Coronary artery (tissue), 2 donors: ENCODE data around the gene C20orf96.
A peak's percentile ranks its signal among the peaks of the same experiment; 100 is the strongest.
"Not testable (repeated sequence)": the region's sequence is repeated elsewhere in the genome, so short reads cannot be mapped to it uniquely, and the experiment has no call there.

Source experiments
- DNase-seq: peaks from one replicate; pipeline ENCODE4 v3.0.0-alpha.2; 2017; ENCODE audit warnings: low spot score
- H3K27ac ChIP-seq, 2 donors: fragments of 200-600 bp; sonication (generic); one replicate each; pipeline ENCODE4 v1.5.1; 2016 to 2019
- H3K4me3 ChIP-seq: fragments of 200-600 bp; sonication (generic); 2 replicates; pipeline ENCODE4 v1.5.1; 2016; ENCODE audit warnings: mild to moderate bottlenecking, moderate library complexity
- TF ChIP-seq, protein P1 (sequence below): fragments of 200-600 bp; sonication (generic); IDR thresholded peaks from one replicate; pipeline ENCODE4 v1.5.1; 2019; ENCODE audit warnings: antibody characterized with exemption

C20orf96 gene

DNA sequence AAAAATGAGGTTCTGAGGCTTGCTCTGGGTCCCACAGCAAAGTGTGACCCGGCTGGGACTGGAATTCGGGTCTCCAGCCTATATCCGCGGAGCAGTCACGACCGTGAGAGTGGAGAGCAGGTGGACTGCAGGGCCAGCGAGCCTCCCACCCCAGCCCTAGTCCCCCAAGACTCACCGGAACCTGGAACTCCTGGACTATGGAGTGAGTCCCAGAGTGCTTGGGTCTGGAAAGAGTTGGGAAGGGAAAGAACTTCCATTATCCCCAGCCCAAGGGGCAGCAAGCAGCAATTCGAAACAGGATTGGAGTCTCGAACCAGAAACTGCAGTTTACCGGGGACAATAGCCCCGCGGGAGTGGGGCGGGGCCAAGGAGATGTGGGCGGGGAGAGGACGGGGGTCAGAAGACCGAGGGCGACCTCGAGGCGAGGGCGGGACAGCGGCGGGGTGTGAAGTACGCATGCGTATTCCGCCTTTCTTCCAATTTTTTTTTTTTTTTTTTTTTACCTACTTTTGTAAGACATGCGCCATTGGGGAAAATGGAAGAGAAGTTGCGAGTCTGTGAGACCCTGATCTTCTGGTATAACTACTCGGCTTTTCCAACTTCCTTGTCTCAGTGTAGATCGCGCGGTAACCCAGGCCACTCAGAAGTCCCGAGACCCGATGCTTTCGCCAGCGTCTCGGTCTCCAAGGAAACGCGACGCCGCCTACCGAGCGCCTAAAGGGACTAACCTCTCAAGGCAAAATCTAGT is at the start of gene C20orf96:
C20orf96 (minus strand) TSS at position 667 of the 748 bp plus-strand sequence; CDS start at position 527, 140 bp downstream.
- peak within 1 kb of the TSS; percentile 85 for H3K4me3 ChIP-seq
- peak within 1 kb of the TSS; percentile 64 to 90 for H3K27ac ChIP-seq
- TF ChIP-seq, protein P1, sequence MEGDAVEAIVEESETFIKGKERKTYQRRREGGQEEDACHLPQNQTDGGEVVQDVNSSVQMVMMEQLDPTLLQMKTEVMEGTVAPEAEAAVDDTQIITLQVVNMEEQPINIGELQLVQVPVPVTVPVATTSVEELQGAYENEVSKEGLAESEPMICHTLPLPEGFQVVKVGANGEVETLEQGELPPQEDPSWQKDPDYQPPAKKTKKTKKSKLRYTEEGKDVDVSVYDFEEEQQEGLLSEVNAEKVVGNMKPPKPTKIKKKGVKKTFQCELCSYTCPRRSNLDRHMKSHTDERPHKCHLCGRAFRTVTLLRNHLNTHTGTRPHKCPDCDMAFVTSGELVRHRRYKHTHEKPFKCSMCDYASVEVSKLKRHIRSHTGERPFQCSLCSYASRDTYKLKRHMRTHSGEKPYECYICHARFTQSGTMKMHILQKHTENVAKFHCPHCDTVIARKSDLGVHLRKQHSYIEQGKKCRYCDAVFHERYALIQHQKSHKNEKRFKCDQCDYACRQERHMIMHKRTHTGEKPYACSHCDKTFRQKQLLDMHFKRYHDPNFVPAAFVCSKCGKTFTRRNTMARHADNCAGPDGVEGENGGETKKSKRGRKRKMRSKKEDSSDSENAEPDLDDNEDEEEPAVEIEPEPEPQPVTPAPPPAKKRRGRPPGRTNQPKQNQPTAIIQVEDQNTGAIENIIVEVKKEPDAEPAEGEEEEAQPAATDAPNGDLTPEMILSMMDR: no peak
- peak; percentile 93 for DNase-seq

DNA sequence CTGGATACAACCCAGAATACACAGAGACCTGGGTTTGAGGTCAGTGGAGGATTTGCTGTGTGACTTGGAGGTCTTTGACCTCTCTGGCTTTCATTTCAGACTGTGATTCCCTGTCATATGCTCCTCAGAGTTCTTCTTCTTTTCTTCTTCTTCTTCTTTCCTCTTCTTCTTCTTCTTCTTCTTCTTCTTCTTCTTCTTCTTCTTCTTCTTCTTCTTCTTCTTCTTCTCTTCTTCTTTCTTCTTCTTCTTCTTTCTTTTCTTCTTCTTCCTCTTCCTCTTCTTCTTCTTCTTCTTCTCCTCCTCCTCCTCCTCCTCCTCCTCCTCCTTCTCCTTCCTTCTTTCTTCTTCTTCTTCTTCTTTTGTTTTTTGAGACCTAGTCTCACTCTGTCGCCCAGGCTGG is 45.5 kb upstream of the C20orf96 start:
- not testable (repeated sequence) for H3K4me3 ChIP-seq, DNase-seq, H3K27ac ChIP-seq

DNA sequence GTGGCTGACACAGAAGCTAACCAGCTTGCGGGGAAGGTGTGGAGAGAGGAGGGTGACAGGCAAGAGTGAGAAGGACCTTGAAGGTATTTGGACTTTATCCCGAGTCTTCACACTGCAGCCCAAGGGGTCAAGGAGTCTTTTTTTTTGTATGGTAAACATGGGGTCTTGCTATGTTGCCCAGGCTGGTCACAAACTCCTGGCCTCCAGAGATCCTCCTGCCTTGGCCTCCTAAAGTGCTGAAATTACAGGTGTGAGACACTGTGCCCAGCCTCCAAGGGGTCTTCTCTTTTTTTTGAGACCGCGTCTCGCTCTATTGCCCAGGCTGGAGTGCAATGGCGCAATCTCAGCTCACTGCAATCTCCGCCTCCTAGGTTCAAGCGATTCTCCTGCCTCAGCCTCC is 44.0 kb upstream of the C20orf96 start:
- no peak overlapping the region for H3K4me3 ChIP-seq
- H3K27ac ChIP-seq: no peak overlapping the region
- TF ChIP-seq, protein P1: no peak
- DNase-seq: no peak

- DNase-seq: no peak
- peak overlapping the region in 1 of 2 donors; percentile 18 for H3K27ac ChIP-seq
- H3K4me3 ChIP-seq: no peak overlapping the region
- TF ChIP-seq, protein P1: peak; percentile 84
Observed at GRCh38 chr20:330233-331149, 39.9 kb upstream of the C20orf96 start.

- no peak for DNase-seq
- no peak overlapping the region for H3K4me3 ChIP-seq
- TF ChIP-seq, protein P1: no peak
- H3K27ac ChIP-seq: peak overlapping the region in 1 of 2 donors; percentile 18
Observed at GRCh38 chr20:329851-330232, 39.3 kb upstream of the C20orf96 start.

- Histone ChIP-seq H3K27ac (peak overlapping the region in 1 of 2 donors; percentile 64), H3K4me3 (no peak overlapping the region)
- DNase-seq: no peak
- TF ChIP-seq, protein P1: no peak
Observed at GRCh38 chr20:328975-329695, 38.6 kb upstream of the C20orf96 start.
